T-helper 2 cell treated with Interferon-gamma antibody and Interleukin-4, amounts not matched to agents 5 μg/mL and 100 μg/mL, for 36 hours (primary cell): ENCODE results near the gene LRRC61.
"Not testable (repeated sequence)": the region's sequence is repeated elsewhere in the genome, so short reads cannot be mapped to it uniquely, and the experiment has no call there.

Experiments used
- DNase-seq: peaks from one replicate; pipeline ENCODE4 v3.0.0; 2021; ENCODE audit warnings: low spot score
- H3K27ac Mint-ChIP-seq: one replicate; pipeline ENCODE4 v1.8.0; 2021; ENCODE audit warnings: mild to moderate bottlenecking, mixed read lengths
- H3K27me3 Mint-ChIP-seq: one replicate; pipeline ENCODE4 v1.8.0; 2021; ENCODE audit warnings: low read depth, mixed read lengths
- H3K36me3 Mint-ChIP-seq: one replicate; pipeline ENCODE4 v1.8.0; 2021; ENCODE audit warnings: low read depth, mixed read lengths
- H3K4me1 Mint-ChIP-seq: one replicate; pipeline ENCODE4 v1.8.0; 2021; ENCODE audit warnings: low read depth, mixed read lengths
- H3K4me3 Mint-ChIP-seq: one replicate; pipeline ENCODE4 v1.8.0; 2022; ENCODE audit warnings: mild to moderate bottlenecking, moderate library complexity, mixed read lengths
- H3K9me3 Mint-ChIP-seq: one replicate; pipeline ENCODE4 v1.8.0; 2021; ENCODE audit warnings: mixed read lengths

The LRRC61 gene

DNA sequence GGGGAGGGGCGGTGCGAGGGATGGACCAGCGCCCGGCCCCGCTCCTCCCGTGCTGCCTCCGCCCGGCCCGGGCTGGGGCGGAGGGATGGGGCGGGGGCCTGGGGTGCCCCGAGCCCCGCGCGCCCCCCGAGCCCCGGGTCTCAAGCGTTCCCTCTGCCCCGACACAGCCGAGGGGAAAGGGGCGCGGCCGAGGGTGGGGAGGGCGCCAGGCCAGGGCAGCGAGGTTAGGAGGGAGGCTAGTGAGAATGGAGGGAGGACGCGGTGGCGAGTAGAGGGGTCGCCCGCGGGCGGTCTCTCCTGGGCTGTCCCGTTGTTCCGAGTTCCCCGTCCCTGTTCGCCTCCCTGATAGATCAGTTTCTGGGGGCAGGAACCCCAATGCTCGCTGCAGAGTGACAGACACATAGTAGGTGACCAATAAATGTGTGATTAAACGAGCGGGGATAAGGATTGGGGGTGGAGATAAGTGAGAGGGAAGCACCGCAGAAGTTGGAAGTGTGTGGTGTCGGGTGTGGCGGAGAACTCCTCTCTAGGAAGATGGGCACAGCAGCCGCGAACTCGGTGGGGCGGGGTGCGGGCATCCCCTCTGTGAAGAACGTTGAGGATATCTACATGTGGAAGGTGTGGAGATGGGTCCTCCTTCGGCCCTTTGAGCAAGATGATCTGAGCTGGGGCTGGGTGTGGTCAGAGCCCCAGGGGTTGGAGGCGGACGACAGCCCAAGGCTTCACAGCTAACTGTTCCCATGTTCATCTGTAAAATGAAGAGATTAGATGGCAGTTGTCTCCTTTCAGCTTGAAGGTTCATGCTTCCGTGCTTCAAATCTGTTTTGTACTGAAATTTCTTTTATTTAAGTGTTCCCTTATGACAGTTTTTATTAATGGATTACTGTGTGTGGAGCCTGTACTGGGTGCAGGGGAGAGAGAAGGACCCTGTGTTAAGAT is 56.6 kb downstream of the LRRC61 start:
- no peak for DNase-seq
- peak overlapping the region; percentile 73 for H3K27ac Mint-ChIP-seq
- no peaks in the 10 kb centered on the region for H3K9me3 Mint-ChIP-seq
- H3K4me1 Mint-ChIP-seq, result peaks cover 49% of the 10 kb centered on the region
- H3K36me3 Mint-ChIP-seq, result peaks cover 4% of the 10 kb centered on the region
- H3K4me3 Mint-ChIP-seq, result peak overlapping the region; percentile 92
- no peaks in the 10 kb centered on the region for H3K27me3 Mint-ChIP-seq

DNA sequence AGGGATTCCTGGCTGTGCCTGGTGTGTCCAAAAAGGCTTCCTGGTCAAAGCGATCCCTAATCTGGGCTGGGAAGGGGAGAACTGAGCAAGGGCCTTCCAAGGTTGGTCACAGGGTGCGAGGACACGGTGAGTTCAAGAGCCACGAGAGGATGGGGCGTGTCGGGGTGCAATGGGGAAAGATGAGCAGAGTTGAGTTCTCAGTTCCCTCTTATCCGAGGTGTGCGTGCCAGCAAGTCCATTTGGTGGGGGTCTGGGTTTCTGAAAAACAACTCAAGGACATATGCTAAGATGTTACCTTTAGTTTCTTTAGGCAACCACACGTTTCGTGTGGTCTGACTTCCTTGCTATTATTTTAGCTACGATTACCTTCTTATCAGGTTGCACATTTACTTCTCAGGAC is 57.3 kb downstream of the LRRC61 start:
- no peak overlapping the region for H3K27ac Mint-ChIP-seq
- DNase-seq, result no peak
- H3K27me3 Mint-ChIP-seq, result no peaks in the 10 kb centered on the region
- no peaks in the 10 kb centered on the region for H3K9me3 Mint-ChIP-seq
- H3K36me3 Mint-ChIP-seq, result peaks cover 1% of the 10 kb centered on the region
- H3K4me3 Mint-ChIP-seq, result peak overlapping the region; percentile 92
- H3K4me1 Mint-ChIP-seq, result peaks cover 46% of the 10 kb centered on the region

GRCh38 chr7:150381096-150381495 is 57.9 kb downstream of the LRRC61 start:
- no peak for DNase-seq
- no peaks in the 10 kb centered on the region for H3K36me3 Mint-ChIP-seq
- H3K4me3 Mint-ChIP-seq, result no peak overlapping the region
- no peaks in the 10 kb centered on the region for H3K27me3 Mint-ChIP-seq
- peaks cover 41% of the 10 kb centered on the region for H3K4me1 Mint-ChIP-seq
- no peak overlapping the region for H3K27ac Mint-ChIP-seq
- H3K9me3 Mint-ChIP-seq, result no peaks in the 10 kb centered on the region

GRCh38 chr7:150381785-150382122 is 58.6 kb downstream of the LRRC61 start:
- Mint-ChIP-seq H3K9me3 (no peaks in the 10 kb centered on the region), H3K36me3 (no peaks in the 10 kb centered on the region), H3K27ac (no peak overlapping the region), H3K27me3 (no peaks in the 10 kb centered on the region), H3K4me1 (peaks cover 38% of the 10 kb centered on the region), H3K4me3 (no peak overlapping the region)
- no peak for DNase-seq

- H3K9me3 Mint-ChIP-seq, result no peaks in the 10 kb centered on the region
- no peak overlapping the region for H3K27ac Mint-ChIP-seq
- H3K4me3 Mint-ChIP-seq, result no peak overlapping the region
- no peak for DNase-seq
- H3K36me3 Mint-ChIP-seq, result no peaks in the 10 kb centered on the region
- no peaks in the 10 kb centered on the region for H3K27me3 Mint-ChIP-seq
- H3K4me1 Mint-ChIP-seq, result peaks cover 35% of the 10 kb centered on the region
Measured at GRCh38 chr7:150382123-150382843, 59.1 kb downstream of the LRRC61 start.

- Mint-ChIP-seq H3K36me3 (no peaks in the 10 kb centered on the region), H3K27me3 (no peaks in the 10 kb centered on the region), H3K4me1 (peaks cover 29% of the 10 kb centered on the region), H3K27ac (no peak overlapping the region), H3K4me3 (no peak overlapping the region), H3K9me3 (no peaks in the 10 kb centered on the region)
- DNase-seq, result no peak
Measured at GRCh38 chr7:150382844-150383225, 59.7 kb downstream of the LRRC61 start.

DNA sequence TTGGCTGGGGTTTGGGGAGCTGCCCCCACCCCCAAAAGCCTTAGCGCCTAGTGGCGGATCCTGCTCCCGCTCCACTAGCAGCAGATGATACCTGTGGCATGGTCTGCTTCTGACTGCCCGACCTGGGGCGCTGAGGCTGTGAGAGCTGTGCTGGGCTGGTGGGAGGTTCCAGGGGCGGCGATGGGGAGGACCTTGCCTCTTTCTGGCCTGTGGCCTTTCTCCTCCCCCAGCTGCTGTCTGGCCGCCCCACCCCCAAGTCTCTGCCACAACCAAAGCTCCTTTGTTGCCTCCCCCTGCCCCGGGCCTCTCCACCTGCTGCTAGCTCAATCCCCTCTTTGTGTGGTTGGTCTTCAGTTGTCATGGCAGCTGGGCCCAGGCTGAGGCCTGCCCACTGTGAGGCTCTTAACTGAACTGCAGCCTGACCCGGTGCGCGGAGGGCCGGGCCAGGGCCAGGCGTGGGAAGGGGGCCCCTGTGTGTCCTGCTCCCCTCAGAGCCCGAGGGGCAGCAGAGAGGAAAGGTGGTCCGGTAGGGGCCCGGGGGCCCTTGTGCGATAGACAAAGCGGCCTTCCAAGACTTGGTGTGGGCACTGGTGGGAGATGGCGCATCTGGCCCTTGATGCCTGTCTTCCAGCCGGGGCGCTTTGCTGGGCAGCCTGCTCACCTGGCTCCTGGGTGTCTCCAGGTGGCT is 60.7 kb downstream of the LRRC61 start:
- Mint-ChIP-seq H3K4me3 (no peak overlapping the region), H3K4me1 (peaks cover 24% of the 10 kb centered on the region), H3K36me3 (no peaks in the 10 kb centered on the region), H3K27me3 (no peaks in the 10 kb centered on the region), H3K27ac (no peak overlapping the region), H3K9me3 (no peaks in the 10 kb centered on the region)
- no peak for DNase-seq

DNA sequence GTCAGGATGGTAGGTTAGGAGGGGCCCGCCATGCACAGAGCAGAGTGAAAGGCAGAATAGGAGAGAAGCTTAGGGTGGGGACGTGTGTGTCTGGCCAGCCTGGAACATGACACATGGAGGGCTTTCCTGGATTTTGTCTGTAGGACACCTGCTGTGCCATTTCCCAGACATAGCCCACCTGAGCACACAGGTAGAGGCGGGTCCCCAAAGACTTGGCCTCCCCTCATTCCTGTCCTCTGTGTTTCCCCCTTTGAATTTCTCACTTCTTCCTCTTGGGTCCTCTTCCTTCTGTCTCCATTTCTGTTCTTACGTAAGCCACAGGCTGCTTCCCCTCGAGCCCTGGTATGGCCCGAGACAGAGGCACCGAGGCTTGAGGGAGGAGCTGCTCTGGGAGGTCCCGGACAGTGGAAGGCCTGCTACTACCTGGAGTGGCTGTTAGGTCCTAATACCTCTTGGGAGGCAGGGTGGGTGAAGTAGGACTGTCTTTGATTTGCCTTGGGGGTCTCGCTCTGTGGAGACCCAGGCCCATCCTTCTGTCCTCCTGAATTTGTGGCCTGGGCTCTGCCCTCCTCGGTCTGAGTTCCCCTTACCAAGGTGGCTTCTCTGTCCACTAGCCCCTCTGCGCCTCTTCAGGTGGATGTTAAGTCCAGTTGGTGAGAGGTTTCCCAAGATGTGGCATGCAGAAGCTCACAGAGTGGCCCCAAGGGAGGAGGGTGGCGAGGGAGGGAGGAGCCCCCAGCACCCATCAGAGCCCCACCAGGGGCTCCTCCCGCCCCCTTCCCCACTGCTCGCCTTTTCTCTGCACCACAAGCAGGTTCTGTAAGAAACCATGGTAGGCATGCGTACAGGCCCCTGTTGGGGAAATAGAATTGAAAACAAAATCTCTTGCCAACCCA is 61.5 kb downstream of the LRRC61 start:
- no peaks in the 10 kb centered on the region for H3K36me3 Mint-ChIP-seq
- peaks cover 23% of the 10 kb centered on the region for H3K4me1 Mint-ChIP-seq
- H3K9me3 Mint-ChIP-seq, result no peaks in the 10 kb centered on the region
- H3K27ac Mint-ChIP-seq, result no peak overlapping the region
- DNase-seq, result no peak
- H3K27me3 Mint-ChIP-seq, result no peaks in the 10 kb centered on the region
- H3K4me3 Mint-ChIP-seq, result no peak overlapping the region

DNA sequence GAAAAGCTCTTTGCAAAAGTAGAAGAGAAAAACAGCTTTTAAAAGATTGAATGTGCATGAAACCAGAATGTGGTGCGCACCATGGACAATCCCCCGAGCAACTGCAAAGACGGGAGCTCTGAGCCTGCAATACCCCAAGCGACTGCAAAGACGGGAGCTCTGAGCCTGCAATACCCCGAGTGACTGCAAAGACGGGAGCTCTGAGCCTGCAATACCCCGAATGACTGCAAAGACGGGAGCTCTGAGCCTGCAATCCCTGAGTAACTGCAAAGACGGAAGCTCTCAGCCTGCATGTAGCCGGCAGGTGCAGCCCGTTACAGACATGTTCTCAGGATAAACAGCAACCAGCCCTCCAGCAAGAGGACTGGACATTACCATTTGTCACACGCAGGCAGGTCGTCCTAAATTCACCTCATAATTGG is 62.2 kb downstream of the LRRC61 start:
- H3K27me3 Mint-ChIP-seq, result no peaks in the 10 kb centered on the region
- DNase-seq, result no peak
- peaks cover 16% of the 10 kb centered on the region for H3K4me1 Mint-ChIP-seq
- no peaks in the 10 kb centered on the region for H3K36me3 Mint-ChIP-seq
- no peaks in the 10 kb centered on the region for H3K9me3 Mint-ChIP-seq
- H3K27ac Mint-ChIP-seq, result no peak overlapping the region
- H3K4me3 Mint-ChIP-seq, result no peak overlapping the region

GRCh38 chr7:150385884-150386283 is 62.7 kb downstream of the LRRC61 start:
- not testable (repeated sequence) for H3K27ac Mint-ChIP-seq, H3K4me3 Mint-ChIP-seq, H3K9me3 Mint-ChIP-seq, DNase-seq, H3K36me3 Mint-ChIP-seq, H3K27me3 Mint-ChIP-seq
- peaks cover 11% of the 10 kb centered on the region for H3K4me1 Mint-ChIP-seq
